DND-41 (cell line): ENCODE data around the gene LMF1.

Experiments
- ATAC-seq: fragments of 200-7000 bp; cut with Tn5 transposase; 3 replicates; pipeline ENCODE4 v1.9.1; 2021; ENCODE audit warnings: low read depth; ENCODE audit not compliant: insufficient read depth
- DNase-seq: peaks from one replicate; pipeline ENCODE4 v3.0.0-alpha.2; 2020
- H2AFZ ChIP-seq: 2 replicates; pipeline ENCODE4 v1.6.0; 2012; ENCODE audit warnings: low read depth, low read length
- H3K27ac ChIP-seq: 2 replicates; pipeline ENCODE4 v1.5.1; 2012; ENCODE audit warnings: low read length, inconsistent platforms
- H3K27me3 ChIP-seq: fragments of 200-600 bp; sonication (generic); 2 replicates; pipeline ENCODE4 v1.6.0; 2012; ENCODE audit warnings: low read length, mild to moderate bottlenecking, inconsistent platforms; ENCODE audit not compliant: insufficient read depth, poor library complexity
- H3K36me3 ChIP-seq: 2 replicates; pipeline ENCODE4 v1.5.1; 2012; ENCODE audit warnings: low read length, inconsistent platforms; ENCODE audit not compliant: insufficient read depth
- H3K4me1 ChIP-seq: 2 replicates; pipeline ENCODE4 v1.5.1; 2012; ENCODE audit warnings: mild to moderate bottlenecking, low read length; ENCODE audit not compliant: insufficient read depth
- H3K4me2 ChIP-seq: 2 replicates; pipeline ENCODE4 v1.6.0; 2012; ENCODE audit warnings: mild to moderate bottlenecking, moderate library complexity, low read length, inconsistent platforms; ENCODE audit not compliant: insufficient read depth
- H3K4me3 ChIP-seq, 2 experiments: fragments of 200-600 bp in 1 of 2; shearing (Covaris generic) in 1 of 2; 2 replicates each; pipeline ENCODE4 v1.5.1; 2012 to 2016; ENCODE audit warnings: inconsistent platforms in 2 of 2, low read length in 2 of 2, mild to moderate bottlenecking in 2 of 2, low read depth in 1 of 2, moderate library complexity in 1 of 2
- H3K79me2 ChIP-seq: 2 replicates; pipeline ENCODE4 v1.6.0; 2012; ENCODE audit warnings: low read length, inconsistent platforms; ENCODE audit not compliant: insufficient read depth
- H3K9ac ChIP-seq: 2 replicates; pipeline ENCODE4 v1.6.0; 2012; ENCODE audit warnings: low read depth, mild to moderate bottlenecking, inconsistent platforms, low read length, moderate library complexity
- H3K9me3 ChIP-seq: 2 replicates; pipeline ENCODE4 v1.5.1; 2012; ENCODE audit warnings: low read length, moderate library complexity, mild to moderate bottlenecking, inconsistent platforms; ENCODE audit not compliant: insufficient read depth, severe bottlenecking
- H4K20me1 ChIP-seq: 2 replicates; pipeline ENCODE4 v1.6.0; 2012; ENCODE audit warnings: low read length; ENCODE audit not compliant: insufficient read depth
- CTCF ChIP-seq: IDR thresholded peaks from 2 replicates; pipeline ENCODE4 v1.5.1; 2012; ENCODE audit warnings: borderline replicate concordance, low read length, moderate library complexity, mild to moderate bottlenecking; ENCODE audit not compliant: poor library complexity, severe bottlenecking; ENCODE audit errors: extremely low read depth
- EZH2 ChIP-seq: IDR thresholded peaks from 3 replicates; pipeline ENCODE4 v1.6.1; 2012; ENCODE audit warnings: borderline replicate concordance, low read depth, mild to moderate bottlenecking, moderate library complexity, low read length, inconsistent platforms; ENCODE audit not compliant: severe bottlenecking

LMF1 gene

GRCh38 chr16:1008085-1008484, 37.3 kb upstream of the LMF1 start:
- H3K79me2 ChIP-seq, result no peaks in the 10 kb centered on the region
- no peak overlapping the region for H3K4me2 ChIP-seq

GRCh38 chr16:1007284-1007850, 36.6 kb upstream of the LMF1 start:
- no peak for ATAC-seq
- Histone ChIP-seq H3K27ac (no peak overlapping the region), H3K79me2 (no peaks in the 10 kb centered on the region), H2AFZ (no peak overlapping the region), H3K4me2 (no peak overlapping the region), H3K4me1 (no peaks in the 10 kb centered on the region), H3K27me3 (no peaks in the 10 kb centered on the region), H3K9ac (no peak overlapping the region), H3K9me3 (no peaks in the 10 kb centered on the region), H3K36me3 (no peaks in the 10 kb centered on the region), H3K4me3 (no peak overlapping the region), H4K20me1 (peaks cover 4% of the 10 kb centered on the region; the same call in 1 of the 2 replicates)
- no peak for TF ChIP-seq CTCF
- TF ChIP-seq EZH2, result no peak
- DNase-seq, result no peak

More at GRCh38 chr16:1008085-1008484, 37.3 kb upstream of the LMF1 start:
- Histone ChIP-seq H2AFZ (no peak overlapping the region), H4K20me1 (peaks cover 6% of the 10 kb centered on the region; the same call in 1 of the 2 replicates), H3K36me3 (no peaks in the 10 kb centered on the region), H3K4me1 (no peaks in the 10 kb centered on the region), H3K4me3 (no peak overlapping the region), H3K27me3 (no peaks in the 10 kb centered on the region), H3K9ac (no peak overlapping the region), H3K9me3 (no peaks in the 10 kb centered on the region), H3K27ac (no peak overlapping the region)
- DNase-seq, result no peak
- no peak for ATAC-seq
- TF ChIP-seq CTCF, result no peak
- no peak for TF ChIP-seq EZH2

- H3K27me3 ChIP-seq, result no peaks in the 10 kb centered on the region
- no peaks in the 10 kb centered on the region for H3K36me3 ChIP-seq
- no peak overlapping the region for H2AFZ ChIP-seq
- no peaks in the 10 kb centered on the region for H3K4me1 ChIP-seq
- H3K4me3 ChIP-seq, result no peak overlapping the region
- DNase-seq (no peak), ATAC-seq (no peak)
- H4K20me1 ChIP-seq, result peaks cover 4% of the 10 kb centered on the region; the same call in 1 of the 2 replicates
- H3K9me3 ChIP-seq, result no peaks in the 10 kb centered on the region
- no peak for TF ChIP-seq EZH2
- no peak for TF ChIP-seq CTCF
- H3K4me2 ChIP-seq, result no peak overlapping the region
- no peaks in the 10 kb centered on the region for H3K79me2 ChIP-seq
- no peak overlapping the region for H3K27ac ChIP-seq
- H3K9ac ChIP-seq, result no peak overlapping the region
Observed at GRCh38 chr16:1006781-1007180, 36.0 kb upstream of the LMF1 start.
